T-helper 1 cell (primary cell): ENCODE data around the gene JMJD7.

Source experiments
- DNase-seq, 5 donors: peaks; one replicate each; pipeline ENCODE4 v3.0.0-alpha.2; 2012 to 2020

The JMJD7 gene

DNA sequence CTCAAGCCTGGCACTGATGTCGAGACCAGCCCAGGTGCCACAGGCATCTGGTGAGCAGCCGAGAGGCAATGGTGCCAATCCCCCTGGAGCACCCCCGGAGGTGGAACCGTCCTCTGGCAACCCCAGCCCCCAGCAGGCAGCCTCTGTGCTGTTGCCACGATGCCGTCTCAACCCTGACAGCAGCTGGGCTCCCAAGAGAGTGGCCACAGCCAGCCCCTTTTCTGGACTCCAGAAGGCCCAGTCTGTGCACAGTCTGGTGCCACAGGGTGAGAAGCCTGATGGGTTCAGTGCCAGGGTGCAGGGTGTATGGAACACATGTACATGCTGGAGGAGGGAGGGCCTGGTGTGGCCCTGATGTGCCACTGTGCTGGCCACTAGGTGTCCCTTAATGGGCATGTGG, 4.9 kb upstream of the JMJD7 start:
- no peak for DNase-seq

- no peak for DNase-seq
Observed at GRCh38 chr15:41823502-41823901, 4.4 kb upstream of the JMJD7 start.

GRCh38 chr15:41824062-41824745, 3.7 kb upstream of the JMJD7 start:
- no peak for DNase-seq

- no peak for DNase-seq
Observed at GRCh38 chr15:41825145-41825544, 2.7 kb upstream of the JMJD7 start.

GRCh38 chr15:41825572-41826535, 2.0 kb upstream of the JMJD7 start:
- no peak for DNase-seq

DNA sequence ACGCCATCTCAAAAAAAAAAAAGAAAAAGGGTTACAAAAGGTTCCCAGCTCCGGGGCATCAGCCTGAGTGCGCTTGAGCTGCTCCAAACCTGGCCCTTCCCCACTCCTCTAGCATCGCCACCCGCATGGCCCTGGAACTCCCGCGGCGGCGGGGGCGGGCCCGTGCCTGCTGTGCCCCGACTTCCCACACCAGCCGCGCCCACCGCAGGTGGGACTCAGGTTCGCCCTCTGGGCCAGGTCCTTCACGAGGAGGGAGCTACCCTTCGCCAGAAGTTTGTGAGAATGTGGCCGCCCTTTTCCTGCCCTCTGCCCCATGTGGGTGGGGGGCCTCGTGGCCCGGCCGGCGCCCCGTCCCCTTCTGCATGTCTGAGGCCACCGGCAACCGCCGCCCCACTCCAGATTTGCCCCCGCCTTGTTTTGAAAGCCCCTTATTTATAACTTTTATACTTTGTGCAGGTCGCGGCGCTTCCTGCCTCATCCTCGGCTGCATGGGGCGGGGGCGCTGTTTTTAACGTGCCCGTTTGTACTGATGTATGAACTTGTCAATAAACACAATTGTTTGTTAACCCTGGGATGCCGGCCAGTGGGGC, 507 bp upstream of the JMJD7 start:
- DNase-seq: peak in 3 of 5 donors; percentile 23 to 33 (median 33)

GRCh38 chr15:41828807-41829141, 882 bp downstream of the JMJD7 start:
- no peak for DNase-seq

DNA sequence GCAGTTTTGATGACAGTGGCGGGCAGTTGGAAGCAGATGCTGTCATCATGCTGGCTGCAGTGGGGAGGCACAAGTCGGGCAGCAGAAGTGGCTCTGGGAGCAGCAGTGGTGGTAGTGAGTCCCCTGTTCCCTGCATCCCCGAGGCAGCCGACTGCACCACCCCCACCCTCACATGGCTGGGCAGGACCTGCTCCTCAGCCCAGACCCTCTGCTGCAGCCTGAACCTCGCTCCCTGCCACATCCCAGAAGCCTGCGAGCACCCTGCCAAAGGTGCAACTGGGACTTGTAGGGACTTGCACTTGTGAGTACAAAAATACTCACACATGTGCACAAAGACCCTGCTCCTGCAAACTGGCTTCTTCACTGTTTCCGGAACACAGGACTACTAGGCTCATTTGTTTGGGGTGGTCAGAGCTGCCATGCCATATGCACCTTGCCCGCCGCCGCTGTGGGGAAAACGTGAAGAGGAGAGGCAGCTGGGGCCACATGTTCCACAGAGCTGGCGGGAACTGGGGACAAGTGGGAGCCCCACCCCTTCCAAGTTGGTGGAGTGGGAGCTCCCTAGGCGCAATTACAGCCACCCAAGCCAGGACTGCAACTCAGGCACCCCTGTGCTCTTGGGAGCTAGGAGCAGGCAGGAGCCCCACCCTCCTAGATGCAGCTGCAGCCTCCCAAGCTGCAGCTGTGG, 2.2 kb downstream of the JMJD7 start:
- DNase-seq: no peak

DNA sequence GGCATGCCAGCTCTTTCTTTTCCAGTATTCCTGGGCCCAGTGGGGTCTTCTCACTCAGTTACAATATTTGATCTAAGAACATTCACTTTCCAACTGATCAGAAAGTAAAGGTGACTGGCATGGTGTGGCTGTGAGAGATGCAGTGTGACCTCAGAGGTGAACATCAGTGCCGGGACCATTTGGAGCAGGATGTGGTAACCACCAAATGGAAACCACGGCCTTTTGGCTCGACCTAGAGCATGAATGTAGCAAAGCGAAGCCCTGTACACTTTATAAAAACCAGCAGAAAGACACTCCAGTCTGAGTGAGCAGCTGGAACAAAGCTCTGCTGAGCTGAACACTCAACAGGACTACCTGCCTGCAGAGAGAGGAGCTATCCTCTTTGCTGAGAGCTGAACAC, 3.4 kb downstream of the JMJD7 start:
- peak in 2 of 5 donors; percentile 22 to 77 for DNase-seq

DNA sequence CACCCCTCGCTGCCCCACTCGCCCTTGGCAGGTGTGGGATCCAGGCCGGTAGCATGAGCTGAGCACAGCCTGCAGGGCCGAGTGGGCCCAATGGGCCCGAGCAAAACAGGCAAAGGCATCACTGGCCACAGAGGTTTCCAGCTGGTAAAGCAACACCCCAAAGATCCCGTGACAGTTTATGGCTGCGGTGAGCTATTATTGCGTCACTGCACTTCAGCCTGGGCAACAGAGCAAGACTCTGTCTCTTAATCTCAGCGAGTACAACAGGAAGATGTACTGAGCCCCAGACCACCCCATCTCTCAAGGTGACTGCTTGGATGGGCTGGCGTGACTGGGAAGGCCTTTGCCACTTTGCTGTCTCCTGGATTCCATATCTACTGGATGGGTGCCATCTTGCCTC, 4.3 kb downstream of the JMJD7 start:
- DNase-seq: no peak

- DNase-seq: no peak
Observed at GRCh38 chr15:41832875-41833274, 5.0 kb downstream of the JMJD7 start.

DNA sequence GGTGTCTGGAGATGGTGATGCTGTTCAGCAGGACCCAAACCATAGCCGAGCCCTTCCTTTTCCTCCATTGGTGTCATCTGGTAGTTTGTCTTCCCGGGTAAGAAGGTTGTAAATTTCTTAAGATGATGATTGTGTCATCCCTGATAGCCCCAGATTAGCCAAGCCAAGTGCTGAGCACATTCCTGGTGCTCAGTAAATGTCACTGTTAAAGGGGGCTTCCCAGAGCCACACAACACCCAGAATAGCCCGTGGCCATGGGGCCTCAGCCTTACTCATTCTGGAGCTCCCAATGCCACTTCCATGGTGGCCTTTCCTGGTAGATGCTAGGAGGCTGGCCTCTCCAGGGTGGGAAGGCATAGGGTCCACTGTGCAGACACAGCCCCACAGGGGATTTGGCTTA, 6.2 kb downstream of the JMJD7 start:
- DNase-seq: no peak

GRCh38 chr15:41836073-41836472, 8.2 kb downstream of the JMJD7 start:
- DNase-seq: no peak

DNA sequence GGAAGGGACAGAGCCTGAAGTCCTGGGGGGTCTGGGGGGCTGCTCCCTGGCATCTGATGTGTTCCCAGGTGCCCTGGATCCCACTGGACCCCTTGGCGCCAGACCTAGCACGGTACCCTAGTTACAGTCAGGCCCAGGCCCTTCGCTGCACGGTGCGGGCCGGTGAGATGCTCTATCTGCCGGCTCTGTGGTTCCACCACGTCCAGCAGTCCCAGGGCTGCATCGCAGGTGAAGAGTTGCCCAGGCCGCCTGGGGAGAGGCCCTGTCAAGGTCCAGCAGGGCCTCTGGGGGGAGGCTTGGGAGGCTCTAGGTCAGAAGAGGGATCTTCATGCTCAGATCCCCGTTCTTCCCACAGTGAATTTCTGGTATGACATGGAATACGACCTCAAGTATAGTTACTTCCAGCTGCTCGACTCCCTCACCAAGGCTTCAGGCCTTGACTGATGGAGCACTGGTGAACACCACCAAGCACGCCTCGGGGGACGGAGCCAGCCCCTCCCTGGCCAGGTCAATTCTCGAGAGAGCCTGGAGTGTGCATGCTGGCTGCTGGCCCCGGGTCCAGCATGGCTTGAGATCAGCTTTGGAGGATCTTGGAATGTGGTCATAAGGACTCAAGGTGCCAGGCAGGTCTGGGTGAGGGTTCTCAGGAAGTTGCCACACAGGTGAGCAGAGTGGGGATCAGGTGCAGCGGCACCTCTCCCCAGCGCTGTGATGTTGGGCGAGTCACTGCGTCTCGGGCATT, 9.0 kb downstream of the JMJD7 start:
- no peak for DNase-seq

DNA sequence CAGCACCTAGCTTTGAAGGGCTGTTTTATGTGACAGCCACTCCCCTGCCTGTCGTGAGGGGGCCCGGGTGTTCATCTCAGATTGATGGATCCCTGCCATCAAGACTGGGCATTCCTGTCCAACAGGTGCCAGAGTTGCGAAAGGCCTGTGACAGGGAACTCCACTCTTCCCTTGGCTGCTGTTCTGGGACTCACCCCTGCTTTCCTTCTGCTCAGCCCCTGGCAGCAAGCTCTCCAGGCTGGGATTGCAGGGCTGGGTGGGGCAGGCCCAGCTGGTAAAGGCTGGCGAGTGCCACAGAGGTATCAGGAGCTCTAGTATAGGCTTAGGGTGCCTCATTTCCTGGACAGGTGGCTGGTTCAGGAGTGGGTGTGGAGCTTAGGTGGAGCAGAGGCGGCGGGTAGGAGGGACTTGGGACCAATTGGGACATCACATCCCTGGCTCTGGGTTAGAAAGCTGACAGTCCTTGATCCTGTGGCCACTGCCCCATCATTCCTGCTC, 10.6 kb downstream of the JMJD7 start, which contains the start of gene PLA2G4B:
PLA2G4B (plus strand) TSS at position 448 of the 498 bp plus-strand sequence. CDS start 67 bp downstream, outside the sequence.
- no peak for DNase-seq

DNA sequence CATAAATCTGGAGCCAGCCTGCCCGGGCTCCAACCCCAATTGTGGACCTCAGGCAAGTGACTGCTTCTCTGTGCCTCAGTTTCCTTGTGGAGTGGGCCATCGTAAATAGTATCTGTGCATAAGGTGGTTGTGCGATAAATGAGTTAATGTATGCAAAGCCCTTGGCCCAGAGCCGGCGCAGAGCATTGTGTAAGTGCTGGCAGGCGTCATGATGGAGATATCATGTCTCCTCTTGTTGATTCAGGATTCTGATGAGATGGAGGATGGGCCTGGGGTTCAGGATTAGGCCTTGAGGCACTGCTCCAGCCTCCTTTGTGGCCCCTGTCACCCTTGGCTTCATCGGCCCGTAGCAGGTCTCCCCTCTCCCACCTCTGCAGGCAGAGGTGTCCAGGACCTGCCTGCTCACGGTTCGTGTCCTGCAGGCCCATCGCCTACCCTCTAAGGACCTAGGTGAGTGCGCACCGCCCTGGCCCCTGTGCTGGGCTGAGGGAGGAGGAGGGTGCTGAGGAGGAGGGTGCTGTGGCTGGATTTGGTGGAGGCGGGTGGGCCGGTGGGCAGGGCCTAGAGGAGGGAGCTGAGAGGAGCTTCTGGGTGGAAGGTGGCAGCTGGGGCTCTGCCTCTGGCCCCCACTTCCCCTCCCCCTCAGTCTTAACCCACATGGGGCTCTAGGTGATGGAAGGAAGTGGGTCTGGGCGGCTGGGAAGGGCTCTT, 12.0 kb downstream of the JMJD7 start:
- DNase-seq: no peak

GRCh38 chr15:41840673-41841072, 12.8 kb downstream of the JMJD7 start:
- DNase-seq: no peak

DNA sequence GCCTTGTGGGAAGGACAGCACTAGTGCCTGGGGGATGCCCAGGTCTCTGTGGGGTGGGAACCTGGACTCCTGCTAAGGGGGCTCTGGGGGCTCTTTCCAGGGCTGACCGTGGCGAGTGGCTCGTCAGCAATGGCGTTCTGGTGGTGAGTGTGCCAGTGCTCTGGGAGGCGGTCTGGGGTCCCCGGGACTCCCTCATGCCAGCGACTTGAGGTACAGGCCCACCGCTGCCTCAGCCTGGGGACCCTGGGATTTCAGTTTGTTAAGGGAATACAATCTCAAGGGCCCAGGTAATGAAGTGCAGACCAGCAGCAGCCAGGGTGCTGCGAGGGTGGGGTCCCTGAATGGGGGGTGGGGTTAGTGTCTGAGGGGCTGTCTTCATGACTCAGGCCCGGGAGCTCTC, 13.2 kb downstream of the JMJD7 start:
- no peak for DNase-seq

- no peak for DNase-seq
Observed at GRCh38 chr15:41842229-41842628, 14.3 kb downstream of the JMJD7 start.

- no peak for DNase-seq
Observed at GRCh38 chr15:41843571-41843970, 15.7 kb downstream of the JMJD7 start.

- no peak for DNase-seq
Observed at GRCh38 chr15:41844814-41845213, 16.9 kb downstream of the JMJD7 start.
